SJSA1 (cell line): ENCODE measurements around the gene GAB2. TPM values are rescaled to one million over a fixed set of nuclear protein-coding genes. Genes with fewer than 3 reads are reported as not detected.
"Not testable (repeated sequence)": the region's sequence is repeated elsewhere in the genome, so short reads cannot be mapped to it uniquely, and the experiment has no call there.

Source experiments
- DNase-seq, 2 experiments: peaks; one replicate each; pipeline ENCODE4 v3.0.0-alpha.2; 2015 to 2020; ENCODE audit warnings: low spot score in 2 of 2, low read depth in 1 of 2
- H3K27ac ChIP-seq: fragments of 250-450 bp; sonication (Bioruptor Pico); 2 replicates; pipeline ENCODE4 v1.5.1; 2020; ENCODE audit warnings: mild to moderate bottlenecking, moderate library complexity
- H3K27me3 ChIP-seq: fragments of 250-450 bp; sonication (Bioruptor Pico); replicated peaks from 2 replicates; pipeline ENCODE4 v1.5.1; 2020; ENCODE audit warnings: mild to moderate bottlenecking, moderate library complexity
- H3K36me3 ChIP-seq: fragments of 250-450 bp; sonication (Bioruptor Pico); 2 replicates; pipeline ENCODE4 v1.5.1; 2020; ENCODE audit warnings: mild to moderate bottlenecking
- H3K4me1 ChIP-seq: fragments of 250-450 bp; sonication (Bioruptor Pico); replicated peaks from 2 replicates; pipeline ENCODE4 v1.6.1; 2021; ENCODE audit warnings: mild to moderate bottlenecking
- H3K4me3 ChIP-seq: fragments of 250-450 bp; sonication (Bioruptor Pico); 2 replicates; pipeline ENCODE4 v1.5.1; 2020; ENCODE audit warnings: mild to moderate bottlenecking
- H3K9me3 ChIP-seq: fragments of 250-450 bp; sonication (Bioruptor Pico); replicated peaks from 2 replicates; pipeline ENCODE4 v1.5.1; 2020; ENCODE audit warnings: mild to moderate bottlenecking
- total RNA-seq: library from RNA; depleted of rRNA; stranded (reverse); fragments of >200 nt; shearing (Covaris generic); gene quantifications from 2 replicates; pipeline ENCODE4 v1.2.3, GENCODE V29; 2014

GAB2 gene
- total RNA-seq, 1 experiment from 2014 or later: 3.2 TPM

DNA sequence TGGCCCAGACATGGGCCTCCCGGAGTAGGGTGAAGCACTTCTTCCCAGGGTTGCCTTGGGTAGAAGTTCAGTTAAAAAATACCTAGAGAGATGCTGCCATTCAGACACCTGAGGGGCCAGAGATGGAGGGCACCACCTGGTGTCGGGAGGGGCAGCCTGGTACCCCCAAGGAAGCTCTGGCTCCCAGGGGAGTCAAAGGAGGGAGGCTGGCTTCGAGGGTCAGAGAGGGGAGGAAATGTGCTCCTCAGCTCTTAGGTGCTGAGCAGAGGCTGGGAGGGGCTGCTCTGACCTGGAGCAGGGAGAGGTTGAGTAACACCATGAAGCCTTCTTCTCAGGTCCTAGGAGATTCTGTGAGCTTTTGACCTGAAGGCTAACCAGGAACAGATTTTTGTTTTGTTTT is 227.8 kb downstream of the GAB2 start:
- Histone ChIP-seq H3K4me1 (peaks cover 18% of the 10 kb centered on the region), H3K36me3 (no peaks in the 10 kb centered on the region), H3K27ac (no peak overlapping the region)

GRCh38 chr11:78189174-78189724 is 228.4 kb downstream of the GAB2 start:
- Histone ChIP-seq H3K4me3 (peak overlapping the region; percentile 72), H3K27ac (no peak overlapping the region), H3K9me3 (no peaks in the 10 kb centered on the region), H3K4me1 (peaks cover 18% of the 10 kb centered on the region), H3K36me3 (no peaks in the 10 kb centered on the region), H3K27me3 (no peaks in the 10 kb centered on the region)
- peak in 1 of 2 experiments; percentile 1 for DNase-seq

More for the DNA sequence above, 227.8 kb downstream of the GAB2 start:
- Histone ChIP-seq H3K27me3 (no peaks in the 10 kb centered on the region), H3K9me3 (no peaks in the 10 kb centered on the region), H3K4me3 (peak overlapping the region; percentile 72)
- no peak for DNase-seq

GRCh38 chr11:78188286-78189173 is 229.1 kb downstream of the GAB2 start, which contains the start of the genes KCTD21 and USP35:
KCTD21 (minus strand) TSS chr11:78188626; CDS start chr11:78174554, 14,072 bp downstream.
USP35 (plus strand) TSS chr11:78188919; CDS start chr11:78196246, 7,327 bp downstream.
- Histone ChIP-seq H3K9me3 (no peaks in the 10 kb centered on the region), H3K36me3 (no peaks in the 10 kb centered on the region), H3K27ac (0 out of 2 replicates have a peak within 1 kb of the TSS, but pooled peaks have one; percentile 14), H3K27me3 (no peaks in the 10 kb centered on the region), H3K4me1 (peaks cover 18% of the 10 kb centered on the region), H3K4me3 (peak within 1 kb of the TSS; percentile 72)
- peak; percentile 91 to 93 for DNase-seq

DNA sequence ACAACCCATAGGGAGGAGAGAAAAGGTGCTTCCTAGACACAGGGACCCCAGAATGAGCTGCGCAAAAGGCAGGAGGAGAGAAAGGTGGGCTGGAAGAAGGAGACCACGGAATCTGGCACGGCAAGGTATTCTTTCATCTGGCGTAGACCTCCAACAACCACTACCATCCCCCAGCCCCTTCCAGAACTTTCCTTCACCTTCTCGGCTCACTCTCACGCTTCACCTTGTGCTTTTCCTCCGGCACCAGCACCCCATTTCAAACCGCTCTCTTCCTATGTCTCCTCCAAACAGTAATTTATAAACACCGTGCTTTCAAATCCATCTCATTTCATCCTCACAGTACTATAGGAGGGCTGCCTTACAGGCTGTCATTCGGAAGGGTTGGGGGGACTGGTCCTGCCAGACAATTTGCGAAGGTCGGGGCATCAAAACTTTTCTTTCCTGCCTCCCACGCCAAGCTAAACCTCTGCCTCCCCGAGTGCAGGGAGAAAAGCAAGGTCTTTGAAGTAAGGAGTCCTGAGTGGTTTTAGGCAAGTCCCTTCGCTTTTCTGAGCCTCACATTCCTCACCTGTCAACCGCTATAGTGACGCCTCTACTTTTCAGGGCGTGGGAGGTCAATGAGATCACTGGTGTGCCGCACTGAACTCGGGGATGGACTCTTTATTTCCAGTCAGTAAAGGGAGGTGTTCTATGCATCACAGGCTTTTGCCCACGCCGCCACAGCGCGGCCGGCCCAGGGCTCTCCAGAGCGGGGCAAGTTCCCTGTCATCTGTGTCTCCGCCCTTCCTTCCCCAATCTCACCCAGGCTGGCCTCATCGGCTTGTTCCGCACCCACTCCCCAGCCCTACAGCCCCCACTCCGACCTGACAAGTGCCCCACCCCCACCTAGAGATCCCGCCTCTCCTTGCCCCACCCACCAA is 230.0 kb downstream of the GAB2 start:
- no peak overlapping the region for H3K27ac ChIP-seq
- no peaks in the 10 kb centered on the region for H3K36me3 ChIP-seq
- H3K4me3 ChIP-seq: peak overlapping the region; percentile 72
- peaks cover 18% of the 10 kb centered on the region for H3K4me1 ChIP-seq
- DNase-seq: no peak
- no peaks in the 10 kb centered on the region for H3K9me3 ChIP-seq
- H3K27me3 ChIP-seq: no peaks in the 10 kb centered on the region

GRCh38 chr11:78181185-78181584 is 236.4 kb downstream of the GAB2 start:
- Histone ChIP-seq H3K36me3 (no peaks in the 10 kb centered on the region), H3K4me1 (peaks cover 9% of the 10 kb centered on the region), H3K27ac (no peak overlapping the region), H3K9me3 (no peaks in the 10 kb centered on the region), H3K4me3 (no peak overlapping the region), H3K27me3 (no peaks in the 10 kb centered on the region)
- no peak for DNase-seq

DNA sequence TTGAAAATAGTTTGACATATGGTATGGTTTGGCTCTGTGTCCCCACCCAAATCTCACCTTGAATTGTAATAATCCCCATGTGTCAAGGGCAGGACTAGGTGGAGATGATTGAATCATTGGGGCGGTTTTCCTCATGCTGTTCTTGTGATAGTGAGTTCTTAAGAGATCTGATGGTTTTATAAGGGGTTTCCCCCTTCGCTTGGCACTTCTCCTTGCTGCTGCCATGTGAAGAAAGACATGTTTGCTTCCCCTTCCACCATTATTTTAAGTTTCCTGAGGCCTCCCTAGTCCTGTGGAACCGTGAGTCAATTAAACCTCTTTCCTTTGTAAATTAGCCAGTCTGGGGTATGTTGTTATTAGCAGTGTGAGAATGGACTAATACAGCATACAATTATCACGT is 236.9 kb downstream of the GAB2 start:
- H3K9me3 ChIP-seq: no peaks in the 10 kb centered on the region
- H3K27ac ChIP-seq: no peak overlapping the region
- no peaks in the 10 kb centered on the region for H3K36me3 ChIP-seq
- no peak overlapping the region for H3K4me3 ChIP-seq
- peaks cover 5% of the 10 kb centered on the region for H3K4me1 ChIP-seq
- no peaks in the 10 kb centered on the region for H3K27me3 ChIP-seq
- DNase-seq: no peak

- no peaks in the 10 kb centered on the region for H3K27me3 ChIP-seq
- DNase-seq: no peak
- no peaks in the 10 kb centered on the region for H3K9me3 ChIP-seq
- H3K36me3 ChIP-seq: no peaks in the 10 kb centered on the region
- no peaks in the 10 kb centered on the region for H3K4me1 ChIP-seq
- H3K27ac ChIP-seq: no peak overlapping the region
- H3K4me3 ChIP-seq: no peak overlapping the region
Measured at GRCh38 chr11:78179459-78180071, 238.1 kb downstream of the GAB2 start.

DNA sequence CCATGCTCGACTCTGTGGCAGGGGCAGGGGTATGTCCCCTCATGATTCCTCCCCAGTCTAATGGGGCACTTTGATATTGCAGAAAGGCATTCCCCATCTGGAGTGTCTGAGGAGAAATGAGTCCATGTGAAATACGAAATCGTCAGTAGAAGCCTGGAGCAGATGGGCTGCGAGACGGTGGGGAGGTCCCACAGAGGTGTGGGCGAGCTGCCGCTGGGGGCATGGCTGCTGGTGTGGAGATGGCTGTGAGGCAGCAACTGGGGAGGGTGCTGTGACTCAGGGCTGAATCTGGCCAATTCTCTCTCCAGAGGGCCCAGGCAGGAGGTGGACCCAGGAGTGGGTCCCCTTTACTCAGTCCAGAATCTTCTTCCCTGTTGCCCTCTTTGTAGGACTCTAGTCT is 240.4 kb downstream of the GAB2 start:
- H3K4me1 ChIP-seq: no peaks in the 10 kb centered on the region
- no peaks in the 10 kb centered on the region for H3K9me3 ChIP-seq
- DNase-seq: no peak
- no peak overlapping the region for H3K4me3 ChIP-seq
- no peaks in the 10 kb centered on the region for H3K27me3 ChIP-seq
- H3K27ac ChIP-seq: no peak overlapping the region
- peaks cover 3% of the 10 kb centered on the region; the same call in 1 of the 2 replicates for H3K36me3 ChIP-seq

- no peaks in the 10 kb centered on the region for H3K9me3 ChIP-seq
- H3K4me3 ChIP-seq: no peak overlapping the region
- H3K4me1 ChIP-seq: no peaks in the 10 kb centered on the region
- no peak overlapping the region for H3K27ac ChIP-seq
- H3K36me3 ChIP-seq: peaks cover 3% of the 10 kb centered on the region; the same call in 1 of the 2 replicates
- no peak for DNase-seq
- no peaks in the 10 kb centered on the region for H3K27me3 ChIP-seq
Measured at GRCh38 chr11:78176605-78177141, 240.9 kb downstream of the GAB2 start.

- not testable (repeated sequence) for DNase-seq, H3K9me3 ChIP-seq, H3K36me3 ChIP-seq, H3K4me3 ChIP-seq, H3K4me1 ChIP-seq, H3K27ac ChIP-seq, H3K27me3 ChIP-seq
Measured at GRCh38 chr11:78175862-78176261, 241.8 kb downstream of the GAB2 start.

DNA sequence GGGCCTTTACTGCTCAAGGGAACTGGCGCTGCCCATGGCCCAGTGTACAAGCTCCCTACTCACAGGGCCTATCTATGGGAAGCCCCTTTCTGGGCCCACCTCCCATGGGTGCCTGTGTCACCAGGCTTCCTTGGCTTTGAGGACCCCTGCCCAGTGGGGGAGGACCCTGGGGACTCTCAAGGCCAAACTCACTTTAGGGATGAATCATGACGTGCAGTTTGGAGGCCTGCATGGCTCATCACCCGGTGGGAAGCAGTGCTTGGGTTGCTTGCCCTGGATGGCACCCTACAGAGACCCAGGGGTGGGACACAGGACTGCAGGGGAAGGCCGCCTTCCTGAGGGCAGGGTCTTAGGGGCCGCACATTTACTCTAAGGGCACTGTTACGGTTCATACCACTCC is 245.7 kb downstream of the GAB2 start:
- peaks cover 3% of the 10 kb centered on the region; the same call in 1 of the 2 replicates for H3K36me3 ChIP-seq
- no peak overlapping the region for H3K27ac ChIP-seq
- DNase-seq: no peak
- peaks cover 14% of the 10 kb centered on the region for H3K4me1 ChIP-seq
- H3K27me3 ChIP-seq: no peaks in the 10 kb centered on the region
- no peak overlapping the region for H3K4me3 ChIP-seq
- H3K9me3 ChIP-seq: no peaks in the 10 kb centered on the region

DNA sequence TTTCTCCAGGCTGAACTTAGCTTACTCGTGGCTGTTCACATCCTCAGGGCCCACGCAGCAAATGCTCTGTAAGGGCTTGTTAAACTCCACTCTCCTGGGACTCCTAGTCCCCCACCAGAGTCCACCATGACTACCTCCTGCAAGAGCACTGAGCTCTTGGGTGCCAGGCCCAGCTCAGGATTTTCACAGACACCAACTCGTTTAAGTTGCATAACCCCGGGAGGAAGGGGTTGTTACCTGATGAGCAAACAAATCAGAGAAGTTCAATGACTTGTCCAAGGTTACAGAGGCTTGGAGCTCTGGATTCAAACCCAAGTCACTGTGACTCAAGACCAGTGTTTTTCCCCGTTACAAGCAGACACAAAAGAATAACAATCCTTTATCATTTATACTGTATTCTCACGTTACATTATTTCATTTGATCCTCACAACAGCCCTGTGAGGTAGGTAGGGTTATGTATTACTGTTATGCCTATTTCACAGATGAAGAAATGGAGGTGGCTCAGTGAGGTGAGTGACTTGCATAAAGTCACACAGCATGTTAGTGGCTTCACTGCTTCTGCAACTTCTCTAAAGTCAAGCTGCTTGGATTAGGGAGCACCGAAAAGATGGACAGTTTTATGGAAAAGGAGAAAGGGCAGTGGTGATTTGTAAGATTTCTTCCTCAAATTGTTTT is 246.6 kb downstream of the GAB2 start:
- H3K4me1 ChIP-seq: peaks cover 14% of the 10 kb centered on the region
- H3K4me3 ChIP-seq: no peak overlapping the region
- DNase-seq: no peak
- peaks cover 3% of the 10 kb centered on the region; the same call in 1 of the 2 replicates for H3K36me3 ChIP-seq
- no peaks in the 10 kb centered on the region for H3K27me3 ChIP-seq
- no peak overlapping the region for H3K27ac ChIP-seq
- no peaks in the 10 kb centered on the region for H3K9me3 ChIP-seq
